Hepatocyte (in vitro differentiated cells): ENCODE data around the gene CARD19. TPM values are rescaled to one million over a fixed set of nuclear protein-coding genes. Genes with fewer than 3 reads are reported as not detected.

Experiments used
- DNase-seq: peaks from one replicate; pipeline ENCODE4 v3.0.0-alpha.2; 2016; ENCODE audit warnings: low spot score
- H2AFZ ChIP-seq: fragments of 200-600 bp; sonication (generic); 2 replicates; pipeline ENCODE4 v1.6.0; 2016; ENCODE audit warnings: antibody characterized with exemption, mild to moderate bottlenecking
- H3K27ac ChIP-seq: fragments of 200-600 bp; sonication (generic); 2 replicates; pipeline ENCODE4 v1.5.1; 2016; ENCODE audit warnings: mild to moderate bottlenecking
- H3K27me3 ChIP-seq: fragments of 200-600 bp; sonication (generic); 2 replicates; pipeline ENCODE4 v1.6.1; 2016
- H3K36me3 ChIP-seq: fragments of 200-600 bp; sonication (generic); replicated peaks from 2 replicates; pipeline ENCODE4 v1.5.1; 2016; ENCODE audit warnings: low read depth; ENCODE audit not compliant: insufficient read depth
- H3K4me1 ChIP-seq: fragments of 200-600 bp; sonication (generic); 2 replicates; pipeline ENCODE4 v1.5.1; 2016; ENCODE audit warnings: mild to moderate bottlenecking, moderate library complexity; ENCODE audit not compliant: insufficient read depth
- H3K4me2 ChIP-seq: fragments of 200-600 bp; sonication (generic); 2 replicates; pipeline ENCODE4 v1.6.0; 2016
- H3K4me3 ChIP-seq: fragments of 200-600 bp; sonication (generic); 2 replicates; pipeline ENCODE4 v1.5.1; 2016; ENCODE audit warnings: mild to moderate bottlenecking
- H3K79me2 ChIP-seq: fragments of 200-600 bp; sonication (generic); 2 replicates; pipeline ENCODE4 v1.6.0; 2017; ENCODE audit warnings: mild to moderate bottlenecking
- H3K9me2 ChIP-seq: fragments of 200-600 bp; sonication (generic); replicated peaks from 2 replicates; pipeline ENCODE4 v1.6.0; 2017; ENCODE audit warnings: mild to moderate bottlenecking; ENCODE audit not compliant: insufficient read depth
- H3K9me3 ChIP-seq: fragments of 200-600 bp; sonication (generic); 2 replicates; pipeline ENCODE4 v1.5.1; 2016; ENCODE audit warnings: low read depth, mild to moderate bottlenecking
- H4K20me1 ChIP-seq: fragments of 200-600 bp; sonication (generic); 2 replicates; pipeline ENCODE4 v1.6.0; 2016; ENCODE audit warnings: mild to moderate bottlenecking; ENCODE audit not compliant: insufficient read depth, poor library complexity, severe bottlenecking
- CTCF ChIP-seq: fragments of 200-600 bp; sonication (generic); IDR thresholded peaks from 2 replicates; pipeline ENCODE4 v1.5.1; 2016; ENCODE audit warnings: antibody characterized with exemption, mild to moderate bottlenecking; ENCODE audit not compliant: poor library complexity
- EZH2 ChIP-seq: fragments of 200-600 bp; sonication (generic); IDR thresholded peaks from 2 replicates; pipeline ENCODE4 v1.6.1; 2016; ENCODE audit warnings: antibody characterized with exemption, mild to moderate bottlenecking, borderline replicate concordance
- EZH2phosphoT487 ChIP-seq: fragments of 200-600 bp; sonication (generic); IDR thresholded peaks from one replicate; pipeline ENCODE4 v1.6.1; 2018; ENCODE audit warnings: antibody characterized with exemption, mild to moderate bottlenecking, low read depth, moderate library complexity; ENCODE audit not compliant: unreplicated experiment, severe bottlenecking
- WGBS: methylation state at CpG from one replicate; pipeline ENCODE4 v1.1.6; 2016; ENCODE audit warnings: low lambda C conversion rate; ENCODE audit errors: missing lambda C conversion rate; 5-methylcytosine and 5-hydroxymethylcytosine counted together
- polyA plus RNA-seq: library from polyadenylated mRNA; unstranded; fragments of >200 nt; fragmentation: Nextera tagmentation; extraction: Ambion mirVana; gene quantifications from 2 replicates; pipeline ENCODE4 v1.2.1, GENCODE V29; 2016
- total RNA-seq: library from RNA; depleted of rRNA; stranded (reverse); fragments of >200 nt; gene quantifications from 2 replicates; pipeline ENCODE4 v1.2.3, GENCODE V29; 2014

Gene CARD19
- total and polyA plus RNA-seq, 2 experiments from 2014 or later = 51.3 to 72.1 TPM

GRCh38 chr9:93061791-93062763 lies 33.9 kb upstream of the CARD19 start:
- WGBS = 50% methylated on average over 19 of the region's 19 CpGs
- peak overlapping the region; percentile 64 for H3K27ac ChIP-seq

GRCh38 chr9:93064392-93065134 lies 31.5 kb upstream of the CARD19 start:
- H3K27ac ChIP-seq = no peak overlapping the region
- H3K4me1 ChIP-seq = peaks cover 20% of the 10 kb centered on the region

More at GRCh38 chr9:93061791-93062763, 33.9 kb upstream of the CARD19 start:
- no peak overlapping the region for H2AFZ ChIP-seq
- H4K20me1 ChIP-seq = no peaks in the 10 kb centered on the region
- H3K4me2 ChIP-seq = no peak overlapping the region
- no peaks in the 10 kb centered on the region for H3K36me3 ChIP-seq
- H3K9me2 ChIP-seq = no peaks in the 10 kb centered on the region
- TF ChIP-seq CTCF = peak; percentile 15
- TF ChIP-seq EZH2 = no peak
- no peak for TF ChIP-seq EZH2phosphoT487
- no peaks in the 10 kb centered on the region for H3K27me3 ChIP-seq
- no peak overlapping the region for H3K4me3 ChIP-seq
- H3K9me3 ChIP-seq = no peaks in the 10 kb centered on the region
- DNase-seq = peak; percentile 90
- no peaks in the 10 kb centered on the region for H3K79me2 ChIP-seq
- H3K4me1 ChIP-seq = peaks cover 27% of the 10 kb centered on the region

GRCh38 chr9:93065135-93065720 lies 30.8 kb upstream of the CARD19 start:
- 89% methylated on average over 15 of the region's 15 CpGs for WGBS
- no peaks in the 10 kb centered on the region for H3K9me2 ChIP-seq
- H3K4me2 ChIP-seq = no peak overlapping the region
- no peak for DNase-seq
- H3K4me1 ChIP-seq = peaks cover 18% of the 10 kb centered on the region
- H3K4me3 ChIP-seq = no peak overlapping the region
- no peak overlapping the region for H2AFZ ChIP-seq
- H3K79me2 ChIP-seq = no peaks in the 10 kb centered on the region
- H3K27ac ChIP-seq = no peak overlapping the region
- H3K36me3 ChIP-seq = no peaks in the 10 kb centered on the region
- no peaks in the 10 kb centered on the region for H3K27me3 ChIP-seq
- TF ChIP-seq CTCF (no peak), EZH2phosphoT487 (no peak), EZH2 (no peak)
- H4K20me1 ChIP-seq = no peaks in the 10 kb centered on the region
- no peaks in the 10 kb centered on the region for H3K9me3 ChIP-seq

More at GRCh38 chr9:93064392-93065134, 31.5 kb upstream of the CARD19 start:
- DNase-seq = no peak
- Histone ChIP-seq H3K4me2 (no peak overlapping the region), H3K79me2 (no peaks in the 10 kb centered on the region), H3K36me3 (no peaks in the 10 kb centered on the region), H2AFZ (no peak overlapping the region), H4K20me1 (no peaks in the 10 kb centered on the region), H3K4me3 (no peak overlapping the region), H3K9me3 (no peaks in the 10 kb centered on the region), H3K27me3 (no peaks in the 10 kb centered on the region), H3K9me2 (no peaks in the 10 kb centered on the region)
- TF ChIP-seq EZH2phosphoT487 = no peak
- TF ChIP-seq CTCF = no peak
- TF ChIP-seq EZH2 = no peak
- WGBS = 89% methylated on average over 12 of the region's 12 CpGs
